Measurements from ENCODE around the gene SLC37A2.
"Not testable (repeated sequence)": the region's sequence is repeated elsewhere in the genome, so short reads cannot be mapped to it uniquely, and the experiment has no call there.

Gene SLC37A2

GRCh38 chr11:125036933-125037332 is 26.2 kb upstream of the SLC37A2 start:
- DNase-seq (ENCODE audit: low spot score) = no peak
- no peak overlapping the region for H3K4me3 ChIP-seq (ENCODE audit: severe bottlenecking)
- no peak for TF ChIP-seq CTCF (IDR thresholded peaks at IDR 0.05; ENCODE audit: poor library complexity, severe bottlenecking)
- H3K4me1 ChIP-seq (ENCODE audit: insufficient read depth, poor library complexity, severe bottlenecking) = peaks cover 4% of the 10 kb centered on the region
- peak; percentile 56; the same call in 1 of the 3 replicates for ATAC-seq (ENCODE audit: low read depth)
- no peaks in the 10 kb centered on the region for H3K9me3 ChIP-seq (ENCODE audit: severe bottlenecking)
- no peaks in the 10 kb centered on the region for H3K27me3 ChIP-seq (ENCODE audit: insufficient read depth, poor library complexity, severe bottlenecking)
- H3K27ac ChIP-seq (ENCODE audit: poor library complexity, severe bottlenecking) = peak overlapping the region; percentile 6
- H3K36me3 ChIP-seq (ENCODE audit: low read depth) = peaks cover 15% of the 10 kb centered on the region

- no peak overlapping the region for H3K4me3 ChIP-seq (ENCODE audit: severe bottlenecking)
- peak; percentile 57; the same call in 2 of the 3 replicates for ATAC-seq (ENCODE audit: low read depth)
- H3K36me3 ChIP-seq (ENCODE audit: low read depth) = no peaks in the 10 kb centered on the region
- no peaks in the 10 kb centered on the region for H3K9me3 ChIP-seq (ENCODE audit: severe bottlenecking)
- TF ChIP-seq CTCF (IDR thresholded peaks at IDR 0.05; ENCODE audit: poor library complexity, severe bottlenecking) = no peak
- H3K27ac ChIP-seq (ENCODE audit: poor library complexity, severe bottlenecking) = peak overlapping the region; percentile 9
- DNase-seq (ENCODE audit: low spot score) = no peak
- H3K27me3 ChIP-seq (ENCODE audit: insufficient read depth, poor library complexity, severe bottlenecking) = no peaks in the 10 kb centered on the region
- H3K4me1 ChIP-seq (ENCODE audit: insufficient read depth, poor library complexity, severe bottlenecking) = peaks cover 12% of the 10 kb centered on the region
These were observed 13.8 kb upstream of the SLC37A2 start for GRCh38 chr11:125049164-125049792.

GRCh38 chr11:125052047-125052446 is 11.1 kb upstream of the SLC37A2 start:
- TF ChIP-seq CTCF (IDR thresholded peaks at IDR 0.05; ENCODE audit: poor library complexity, severe bottlenecking) = no peak
- Histone ChIP-seq H3K27me3 (ENCODE audit: insufficient read depth, poor library complexity, severe bottlenecking) (no peaks in the 10 kb centered on the region), H3K36me3 (ENCODE audit: low read depth) (no peaks in the 10 kb centered on the region), H3K4me1 (ENCODE audit: insufficient read depth, poor library complexity, severe bottlenecking) (peaks cover 12% of the 10 kb centered on the region), H3K27ac (ENCODE audit: poor library complexity, severe bottlenecking) (no peak overlapping the region), H3K9me3 (ENCODE audit: severe bottlenecking) (no peaks in the 10 kb centered on the region), H3K4me3 (ENCODE audit: severe bottlenecking) (no peak overlapping the region)
- ATAC-seq (ENCODE audit: low read depth) (no peak), DNase-seq (ENCODE audit: low spot score) (no peak)

- H3K27ac ChIP-seq (ENCODE audit: poor library complexity, severe bottlenecking) = no peak overlapping the region
- H3K27me3 ChIP-seq (ENCODE audit: insufficient read depth, poor library complexity, severe bottlenecking) = no peaks in the 10 kb centered on the region
- H3K36me3 ChIP-seq (ENCODE audit: low read depth) = no peaks in the 10 kb centered on the region
- no peaks in the 10 kb centered on the region for H3K9me3 ChIP-seq (ENCODE audit: severe bottlenecking)
- ATAC-seq (ENCODE audit: low read depth) = no peak
- no peak for TF ChIP-seq CTCF (IDR thresholded peaks at IDR 0.05; ENCODE audit: poor library complexity, severe bottlenecking)
- peaks cover 12% of the 10 kb centered on the region for H3K4me1 ChIP-seq (ENCODE audit: insufficient read depth, poor library complexity, severe bottlenecking)
- H3K4me3 ChIP-seq (ENCODE audit: severe bottlenecking) = no peak overlapping the region
- no peak for DNase-seq (ENCODE audit: low spot score)
These were observed 9.9 kb upstream of the SLC37A2 start for GRCh38 chr11:125053167-125053566.

GRCh38 chr11:125055107-125055715 is 7.9 kb upstream of the SLC37A2 start:
- H3K4me1 ChIP-seq (ENCODE audit: insufficient read depth, poor library complexity, severe bottlenecking) = no peaks in the 10 kb centered on the region
- H3K27me3 ChIP-seq (ENCODE audit: insufficient read depth, poor library complexity, severe bottlenecking) = no peaks in the 10 kb centered on the region
- H3K27ac ChIP-seq (ENCODE audit: poor library complexity, severe bottlenecking) = no peak overlapping the region
- DNase-seq (ENCODE audit: low spot score) (no peak), ATAC-seq (ENCODE audit: low read depth) (no peak)
- no peaks in the 10 kb centered on the region for H3K9me3 ChIP-seq (ENCODE audit: severe bottlenecking)
- no peak for TF ChIP-seq CTCF (IDR thresholded peaks at IDR 0.05; ENCODE audit: poor library complexity, severe bottlenecking)
- H3K36me3 ChIP-seq (ENCODE audit: low read depth) = no peaks in the 10 kb centered on the region
- H3K4me3 ChIP-seq (ENCODE audit: severe bottlenecking) = no peak overlapping the region

GRCh38 chr11:125056111-125056510 is 7.0 kb upstream of the SLC37A2 start:
- H3K27me3 ChIP-seq (ENCODE audit: insufficient read depth, poor library complexity, severe bottlenecking); H3K9me3 ChIP-seq (ENCODE audit: severe bottlenecking); H3K4me1 ChIP-seq (ENCODE audit: insufficient read depth, poor library complexity, severe bottlenecking); H3K27ac ChIP-seq (ENCODE audit: poor library complexity, severe bottlenecking); DNase-seq (ENCODE audit: low spot score); ATAC-seq (ENCODE audit: low read depth); H3K4me3 ChIP-seq (ENCODE audit: severe bottlenecking); H3K36me3 ChIP-seq (ENCODE audit: low read depth): not testable (repeated sequence)

Data from RWPE2 (cell line).